ENCODE data around the gene MBNL3.

GRCh38 chrX:132330156-132330729, 158.6 kb downstream of the MBNL3 start:
- TF ChIP-seq CTCF (IDR thresholded peaks at IDR 0.05; ENCODE audit: insufficient read depth, low read length, poor library complexity, severe bottlenecking) (no peak), EZH2phosphoT487 (conservative IDR thresholded peaks at IDR 0.05; ENCODE audit: low read length) (no peak)

All from SU-DHL-6 (cell line).